SK-N-SH (cell line): ENCODE measurements around the gene ENOX1. TPM values are rescaled to one million over a fixed set of nuclear protein-coding genes. Genes with fewer than 3 reads are reported as not detected.

Source experiments
- CTCF ChIA-PET: fragments of 300-600, 350-600 bp; formaldehyde crosslinking; extraction: SDS; loops from one replicate; lab custom pipeline; 2021; lab: Yijun Ruan, JAX
- POLR2A ChIA-PET: fragments of 350-600 bp; sonication (Branson Sonifier 250); formaldehyde crosslinking; extraction: SDS; loops from one replicate; lab custom pipeline; 2020; ENCODE audit warnings: antibody characterized with exemption, inconsistent platforms; lab: Yijun Ruan, JAX
- DNase-seq: peaks from one replicate; pipeline ENCODE4 v3.0.0; 2012
- H2AFZ ChIP-seq: fragments of 200-600 bp; sonication (generic); 2 replicates; pipeline ENCODE4 v1.8.1; 2016; ENCODE audit warnings: antibody characterized with exemption, mild to moderate bottlenecking, low read depth
- H3F3A ChIP-seq: fragments of 200-600 bp; sonication (generic); replicated peaks from 2 replicates; pipeline ENCODE3; 2016; ENCODE audit warnings: antibody characterized with exemption, mild to moderate bottlenecking; ENCODE audit not compliant: insufficient read depth
- H3K27ac ChIP-seq, 2 experiments: fragments of 200-500 bp in 1 of 2; fragments of 200-600 bp in 1 of 2; sonication (Bioruptor generic) in 1 of 2; sonication (generic), shearing (Covaris generic) in 1 of 2; 2 replicates each; pipeline versions ENCODE4 v1.5.1 to v1.6.1; 2014 to 2016; ENCODE audit warnings: low read depth in 2 of 2, inconsistent platforms in 1 of 2, low read length in 1 of 2, mild to moderate bottlenecking in 1 of 2, mixed read lengths in 1 of 2
- H3K27me3 ChIP-seq: fragments of 200-600 bp; sonication (generic), shearing (Covaris generic); 2 replicates; pipeline ENCODE4 v1.6.1; 2016; ENCODE audit warnings: mixed run types; ENCODE audit not compliant: insufficient read depth
- H3K36me3 ChIP-seq, 2 experiments: fragments of 200-500 bp in 1 of 2; fragments of 200-600 bp in 1 of 2; sonication (Bioruptor generic) in 1 of 2; sonication (generic) in 1 of 2; replicated peaks in 1 of 2; 2 replicates each; pipeline versions ENCODE3 to v1.5.1; 2014 to 2016; ENCODE audit warnings: low read length in 1 of 2, mild to moderate bottlenecking in 1 of 2; ENCODE audit not compliant: insufficient read depth in 2 of 2, control insufficient read depth in 1 of 2
- H3K4me1 ChIP-seq, 2 experiments: fragments of 200-500 bp in 1 of 2; fragments of 200-600 bp in 1 of 2; sonication (Bioruptor generic) in 1 of 2; sonication (generic), shearing (Covaris generic) in 1 of 2; 2 replicates each; pipeline versions ENCODE4 v1.5.1 to v1.6.1; 2014 to 2016; ENCODE audit warnings: low read depth in 1 of 2, low read length in 1 of 2, mixed run types in 1 of 2; ENCODE audit not compliant: insufficient read depth in 2 of 2, control insufficient read depth in 1 of 2
- H3K4me2 ChIP-seq: fragments of 200-600 bp; sonication (generic), shearing (Covaris generic); 2 replicates; pipeline ENCODE4 v1.6.1; 2017; ENCODE audit warnings: mixed run types
- H3K4me3 ChIP-seq, 2 experiments: fragments of 200-500 bp in 1 of 2; fragments of 200-600 bp in 1 of 2; sonication (Bioruptor generic) in 1 of 2; sonication (generic), shearing (Covaris generic) in 1 of 2; 2 replicates each; pipeline versions ENCODE4 v1.5.1 to v1.8.1; 2014 to 2016; ENCODE audit warnings: low read depth in 2 of 2, inconsistent platforms in 1 of 2, low read length in 1 of 2, mild to moderate bottlenecking in 1 of 2, mixed read lengths in 1 of 2, moderate library complexity in 1 of 2
- H3K79me2 ChIP-seq: fragments of 200-600 bp; sonication (generic); 2 replicates; pipeline ENCODE4 v1.8.1; 2017; ENCODE audit warnings: mild to moderate bottlenecking; ENCODE audit not compliant: insufficient read depth
- H3K9ac ChIP-seq: fragments of 200-600 bp; sonication (generic); 2 replicates; pipeline ENCODE4 v1.6.1; 2017; ENCODE audit warnings: mixed run types
- H3K9me2 ChIP-seq: fragments of 200-600 bp; sonication (generic); 2 replicates; pipeline ENCODE4 v1.6.1; 2017; ENCODE audit warnings: mixed run types
- H3K9me3 ChIP-seq: fragments of 200-600 bp; sonication (generic); 2 replicates; pipeline ENCODE4 v1.6.1; 2017; ENCODE audit warnings: mixed run types, mild to moderate bottlenecking, moderate library complexity
- H4K20me1 ChIP-seq: fragments of 200-600 bp; sonication (generic); 2 replicates; pipeline ENCODE4 v1.6.1; 2017; ENCODE audit warnings: mild to moderate bottlenecking, mixed run types; ENCODE audit not compliant: insufficient read depth
- CHD2 ChIP-seq: fragments of 150-350 bp; IDR thresholded peaks from 2 replicates; pipeline ENCODE4 v1.6.1; 2018; ENCODE audit warnings: low read length; ENCODE audit not compliant: partially characterized antibody
- EZH2phosphoT487 ChIP-seq: fragments of 200-600 bp; sonication (generic); IDR thresholded peaks from 2 replicates; pipeline ENCODE4 v1.6.1; 2017; ENCODE audit warnings: low read depth, mixed run types, mild to moderate bottlenecking, antibody characterized with exemption, moderate library complexity, borderline replicate concordance
- FOSL2 ChIP-seq: IDR thresholded peaks from 2 replicates; pipeline ENCODE4 v1.4.0; 2012; ENCODE audit warnings: low read depth, mild to moderate bottlenecking, moderate library complexity, borderline replicate concordance
- FOXJ3 ChIP-seq: sonication (generic); formaldehyde crosslinking; IDR thresholded peaks from 2 replicates; pipeline ENCODE4 v1.5.1; 2020; ENCODE audit warnings: mild to moderate bottlenecking, missing genetic modification reagents
- FOXM1 ChIP-seq: IDR thresholded peaks from 2 replicates; pipeline ENCODE4 v1.4.0; 2012; ENCODE audit warnings: low read depth, mild to moderate bottlenecking
- JUND ChIP-seq: IDR thresholded peaks from 2 replicates; pipeline ENCODE4 v1.4.0; 2012
- MEF2A ChIP-seq: IDR thresholded peaks from 2 replicates; pipeline ENCODE4 v1.4.0; 2012; ENCODE audit warnings: low read depth, borderline replicate concordance
- NRF1 ChIP-seq: IDR thresholded peaks from 2 replicates; pipeline ENCODE4 v1.6.1; 2012; ENCODE audit warnings: low read depth, mild to moderate bottlenecking, low read length
- POLR2AphosphoS5 ChIP-seq: IDR thresholded peaks from 2 replicates; pipeline ENCODE4 v1.6.1; 2012; ENCODE audit warnings: low read depth, low read length
- RAD21 ChIP-seq: IDR thresholded peaks from 2 replicates; pipeline ENCODE4 v1.6.1; 2012; ENCODE audit warnings: mild to moderate bottlenecking, low read length
- RCOR1 ChIP-seq: fragments of 150-350 bp; IDR thresholded peaks from 2 replicates; pipeline ENCODE4 v1.6.1; 2017; ENCODE audit warnings: antibody characterized with exemption, low read length
- RFX5 ChIP-seq: IDR thresholded peaks from 2 replicates; pipeline ENCODE4 v1.6.1; 2012; ENCODE audit warnings: mild to moderate bottlenecking, improper control_type of control experiment, low read length
- RXRA ChIP-seq: IDR thresholded peaks from 2 replicates; pipeline ENCODE4 v1.4.0; 2012; ENCODE audit warnings: low read depth, mild to moderate bottlenecking, borderline replicate concordance
- SIN3A ChIP-seq: IDR thresholded peaks from 2 replicates; pipeline ENCODE4 v1.6.1; 2012; ENCODE audit warnings: low read depth, mild to moderate bottlenecking, low read length, moderate library complexity, borderline replicate concordance
- SMC3 ChIP-seq: IDR thresholded peaks from 2 replicates; pipeline ENCODE4 v1.6.1; 2012; ENCODE audit warnings: low read depth, low read length, improper control_type of control experiment
- TAF1 ChIP-seq: IDR thresholded peaks from 2 replicates; pipeline ENCODE4 v1.6.1; 2012; ENCODE audit warnings: low read depth, mild to moderate bottlenecking, low read length, moderate library complexity, borderline replicate concordance
- TCF12 ChIP-seq: IDR thresholded peaks from 2 replicates; pipeline ENCODE4 v1.4.0; 2012
- YY1 ChIP-seq: IDR thresholded peaks from 2 replicates; pipeline ENCODE4 v1.4.0; 2012; ENCODE audit warnings: low read depth, mild to moderate bottlenecking
- WGBS: methylation state at CpG from one replicate; pipeline ENCODE4 v1.1.6; 2017; ENCODE audit warnings: low lambda C conversion rate; 5-methylcytosine and 5-hydroxymethylcytosine counted together
- polyA plus RNA-seq, 3 experiments: library from polyadenylated mRNA; depleted of rRNA; stranded (reverse); fragments of >200 nt; gene quantifications; 2 replicates each; pipeline ENCODE4 v1.2.3, GENCODE V29; 2012
- TF ChIP-seq, protein P1 (sequence below): IDR thresholded peaks from 2 replicates; pipeline ENCODE4 v1.4.0; 2012; ENCODE audit warnings: low read depth, borderline replicate concordance
- TF ChIP-seq, protein P2 (sequence below): fragments of 150-350 bp; IDR thresholded peaks from 2 replicates; pipeline ENCODE4 v1.6.1; 2017; ENCODE audit warnings: antibody characterized with exemption, low read length, low read depth, borderline replicate concordance
- TF ChIP-seq, protein P3 (sequence below): IDR thresholded peaks from 2 replicates; pipeline ENCODE4 v1.6.1; 2012; ENCODE audit warnings: mild to moderate bottlenecking, low read depth, low read length, moderate library complexity
- TF ChIP-seq, protein P4 (sequence below): IDR thresholded peaks from 2 replicates; pipeline ENCODE4; 2012

ENOX1 gene
- polyA plus RNA-seq, 1 of the 3 experiments (the other 2 are of a cell fraction) = 5.8 TPM

DNA sequence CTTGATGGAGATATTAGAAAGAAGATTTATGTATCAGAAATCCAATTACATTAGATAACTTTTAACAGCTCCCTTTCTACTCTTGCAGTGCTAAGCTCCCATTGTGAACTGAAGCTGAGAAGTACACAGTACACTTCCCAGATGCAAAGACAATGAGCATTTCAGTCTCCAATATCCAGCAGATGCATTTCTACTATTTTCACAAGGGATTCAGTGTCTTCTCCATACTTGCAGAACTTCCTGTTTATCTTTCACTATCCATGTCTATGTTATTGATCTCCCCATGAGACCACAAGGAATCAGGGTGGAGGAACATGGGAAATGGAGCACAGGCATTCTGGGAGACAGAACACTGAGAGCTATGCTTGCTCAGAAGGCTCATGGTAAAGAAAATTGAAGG lies 207.5 kb downstream of the ENOX1 start:
- no peaks in the 10 kb centered on the region for H3K27me3 ChIP-seq
- no peaks in the 10 kb centered on the region for H3K79me2 ChIP-seq
- no peaks in the 10 kb centered on the region for H3F3A ChIP-seq
- no peaks in the 10 kb centered on the region for H3K36me3 ChIP-seq
- H3K4me3 ChIP-seq = no peak overlapping the region
- H2AFZ ChIP-seq = no peak overlapping the region
- no peak overlapping the region for H3K9ac ChIP-seq
- TF ChIP-seq YY1 = no peak
- no peak for TF ChIP-seq RXRA
- no peak for TF ChIP-seq RFX5
- TF ChIP-seq NRF1 = no peak
- TF ChIP-seq FOSL2 = no peak
- TF ChIP-seq, protein P1, sequence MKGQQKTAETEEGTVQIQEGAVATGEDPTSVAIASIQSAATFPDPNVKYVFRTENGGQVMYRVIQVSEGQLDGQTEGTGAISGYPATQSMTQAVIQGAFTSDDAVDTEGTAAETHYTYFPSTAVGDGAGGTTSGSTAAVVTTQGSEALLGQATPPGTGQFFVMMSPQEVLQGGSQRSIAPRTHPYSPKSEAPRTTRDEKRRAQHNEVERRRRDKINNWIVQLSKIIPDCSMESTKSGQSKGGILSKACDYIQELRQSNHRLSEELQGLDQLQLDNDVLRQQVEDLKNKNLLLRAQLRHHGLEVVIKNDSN = no peak
- TF ChIP-seq, protein P2, sequence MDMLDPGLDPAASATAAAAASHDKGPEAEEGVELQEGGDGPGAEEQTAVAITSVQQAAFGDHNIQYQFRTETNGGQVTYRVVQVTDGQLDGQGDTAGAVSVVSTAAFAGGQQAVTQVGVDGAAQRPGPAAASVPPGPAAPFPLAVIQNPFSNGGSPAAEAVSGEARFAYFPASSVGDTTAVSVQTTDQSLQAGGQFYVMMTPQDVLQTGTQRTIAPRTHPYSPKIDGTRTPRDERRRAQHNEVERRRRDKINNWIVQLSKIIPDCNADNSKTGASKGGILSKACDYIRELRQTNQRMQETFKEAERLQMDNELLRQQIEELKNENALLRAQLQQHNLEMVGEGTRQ = no peak
- TF ChIP-seq RCOR1 = no peak
- no peak for TF ChIP-seq JUND
- no peak for TF ChIP-seq FOXM1
- no peak for TF ChIP-seq SMC3
- TF ChIP-seq MEF2A = no peak
- no peak for TF ChIP-seq TCF12
- no peak for TF ChIP-seq TAF1
- H3K4me1 ChIP-seq = no peaks in the 10 kb centered on the region; a peak in 2 of 4 replicates
- no peak overlapping the region for H3K27ac ChIP-seq
- CTCF ChIA-PET = interaction anchor here (0.7 kb wide), 1 partner anchor 21 kb away, joined by 3 read pairs; no protein-coding TSS in a partner anchor
- H3K9me2 ChIP-seq = no peaks in the 10 kb centered on the region
- H3K4me2 ChIP-seq = no peak overlapping the region
- POLR2A ChIA-PET = no interaction called here
- no peaks in the 10 kb centered on the region for H4K20me1 ChIP-seq
- H3K9me3 ChIP-seq = no peaks in the 10 kb centered on the region
- DNase-seq = no peak

DNA sequence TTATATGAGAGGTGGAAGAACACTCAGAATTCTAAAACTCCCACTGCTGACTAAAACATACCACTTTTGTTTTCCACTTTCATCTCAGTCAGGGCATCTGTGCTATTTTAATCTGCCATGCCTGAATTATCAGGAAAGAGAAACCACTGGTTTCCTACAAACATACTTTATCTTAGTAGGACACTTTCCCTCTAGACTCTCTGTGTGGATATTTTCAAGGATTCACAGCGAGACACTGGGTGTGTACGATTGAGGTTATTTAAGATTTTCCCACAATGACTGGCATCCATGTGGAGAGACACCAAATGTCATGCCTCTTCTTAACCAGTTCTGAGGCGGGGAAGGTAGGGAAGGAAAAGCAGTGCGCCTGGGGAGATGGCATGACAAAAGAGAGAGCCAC lies 212.2 kb downstream of the ENOX1 start:
- H3K4me3 ChIP-seq = no peak overlapping the region
- no peaks in the 10 kb centered on the region for H3K9me2 ChIP-seq
- H3K27ac ChIP-seq = no peak overlapping the region
- no peaks in the 10 kb centered on the region for H3F3A ChIP-seq
- no peak for DNase-seq
- POLR2A ChIA-PET = no interaction called here
- no peak overlapping the region for H3K4me2 ChIP-seq
- no peaks in the 10 kb centered on the region for H3K79me2 ChIP-seq
- 99% methylated on average over 4 of the region's 4 CpGs for WGBS
- CTCF ChIA-PET = no interaction called here
- no peaks in the 10 kb centered on the region for H4K20me1 ChIP-seq
- H3K27me3 ChIP-seq = no peaks in the 10 kb centered on the region
- H3K9ac ChIP-seq = no peak overlapping the region
- peaks cover 4 to 6% of the 10 kb centered on the region in 2 experiments; a peak in 3 of 4 replicates for H3K4me1 ChIP-seq
- H3K36me3 ChIP-seq = no peaks in the 10 kb centered on the region
- no peaks in the 10 kb centered on the region for H3K9me3 ChIP-seq
- no peak overlapping the region for H2AFZ ChIP-seq
- TF ChIP-seq POLR2AphosphoS5 (no peak), EZH2phosphoT487 (no peak), SIN3A (no peak), RAD21 (no peak), NRF1 (no peak), RCOR1 (no peak), FOXJ3 (no peak), FOXM1 (no peak), RXRA (no peak), CHD2 (no peak), FOSL2 (no peak)
- TF ChIP-seq, protein P3, sequence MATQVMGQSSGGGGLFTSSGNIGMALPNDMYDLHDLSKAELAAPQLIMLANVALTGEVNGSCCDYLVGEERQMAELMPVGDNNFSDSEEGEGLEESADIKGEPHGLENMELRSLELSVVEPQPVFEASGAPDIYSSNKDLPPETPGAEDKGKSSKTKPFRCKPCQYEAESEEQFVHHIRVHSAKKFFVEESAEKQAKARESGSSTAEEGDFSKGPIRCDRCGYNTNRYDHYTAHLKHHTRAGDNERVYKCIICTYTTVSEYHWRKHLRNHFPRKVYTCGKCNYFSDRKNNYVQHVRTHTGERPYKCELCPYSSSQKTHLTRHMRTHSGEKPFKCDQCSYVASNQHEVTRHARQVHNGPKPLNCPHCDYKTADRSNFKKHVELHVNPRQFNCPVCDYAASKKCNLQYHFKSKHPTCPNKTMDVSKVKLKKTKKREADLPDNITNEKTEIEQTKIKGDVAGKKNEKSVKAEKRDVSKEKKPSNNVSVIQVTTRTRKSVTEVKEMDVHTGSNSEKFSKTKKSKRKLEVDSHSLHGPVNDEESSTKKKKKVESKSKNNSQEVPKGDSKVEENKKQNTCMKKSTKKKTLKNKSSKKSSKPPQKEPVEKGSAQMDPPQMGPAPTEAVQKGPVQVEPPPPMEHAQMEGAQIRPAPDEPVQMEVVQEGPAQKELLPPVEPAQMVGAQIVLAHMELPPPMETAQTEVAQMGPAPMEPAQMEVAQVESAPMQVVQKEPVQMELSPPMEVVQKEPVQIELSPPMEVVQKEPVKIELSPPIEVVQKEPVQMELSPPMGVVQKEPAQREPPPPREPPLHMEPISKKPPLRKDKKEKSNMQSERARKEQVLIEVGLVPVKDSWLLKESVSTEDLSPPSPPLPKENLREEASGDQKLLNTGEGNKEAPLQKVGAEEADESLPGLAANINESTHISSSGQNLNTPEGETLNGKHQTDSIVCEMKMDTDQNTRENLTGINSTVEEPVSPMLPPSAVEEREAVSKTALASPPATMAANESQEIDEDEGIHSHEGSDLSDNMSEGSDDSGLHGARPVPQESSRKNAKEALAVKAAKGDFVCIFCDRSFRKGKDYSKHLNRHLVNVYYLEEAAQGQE = no peak
- TF ChIP-seq, protein P2 = no peak
- TF ChIP-seq, protein P4, sequence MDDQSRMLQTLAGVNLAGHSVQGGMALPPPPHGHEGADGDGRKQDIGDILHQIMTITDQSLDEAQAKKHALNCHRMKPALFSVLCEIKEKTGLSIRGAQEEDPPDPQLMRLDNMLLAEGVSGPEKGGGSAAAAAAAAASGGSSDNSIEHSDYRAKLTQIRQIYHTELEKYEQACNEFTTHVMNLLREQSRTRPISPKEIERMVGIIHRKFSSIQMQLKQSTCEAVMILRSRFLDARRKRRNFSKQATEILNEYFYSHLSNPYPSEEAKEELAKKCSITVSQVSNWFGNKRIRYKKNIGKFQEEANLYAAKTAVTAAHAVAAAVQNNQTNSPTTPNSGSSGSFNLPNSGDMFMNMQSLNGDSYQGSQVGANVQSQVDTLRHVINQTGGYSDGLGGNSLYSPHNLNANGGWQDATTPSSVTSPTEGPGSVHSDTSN = no peak
